SK-N-SH (cell line): ENCODE measurements around the gene RNF4.

Experiments used
- EZH2phosphoT487 ChIP-seq: fragments of 200-600 bp; sonication (generic); IDR thresholded peaks from 2 replicates; pipeline ENCODE4 v1.6.1; 2017; ENCODE audit warnings: low read depth, mixed run types, mild to moderate bottlenecking, antibody characterized with exemption, moderate library complexity, borderline replicate concordance
- FOSL2 ChIP-seq: IDR thresholded peaks from 2 replicates; pipeline ENCODE4 v1.4.0; 2012; ENCODE audit warnings: low read depth, mild to moderate bottlenecking, moderate library complexity, borderline replicate concordance
- GATA2 ChIP-seq: sonication (generic); formaldehyde crosslinking; IDR thresholded peaks from 2 replicates; pipeline ENCODE4 v1.5.0; 2020; ENCODE audit warnings: mild to moderate bottlenecking, missing genetic modification reagents
- MAX ChIP-seq: IDR thresholded peaks from 2 replicates; pipeline ENCODE4 v1.4.0; 2012; ENCODE audit warnings: low read depth
- NRF1 ChIP-seq: IDR thresholded peaks from 2 replicates; pipeline ENCODE4 v1.6.1; 2012; ENCODE audit warnings: low read depth, mild to moderate bottlenecking, low read length
- POLR2AphosphoS5 ChIP-seq: IDR thresholded peaks from 2 replicates; pipeline ENCODE4 v1.6.1; 2012; ENCODE audit warnings: low read depth, low read length
- RCOR1 ChIP-seq: fragments of 150-350 bp; IDR thresholded peaks from 2 replicates; pipeline ENCODE4 v1.6.1; 2017; ENCODE audit warnings: antibody characterized with exemption, low read length
- RXRA ChIP-seq: IDR thresholded peaks from 2 replicates; pipeline ENCODE4 v1.4.0; 2012; ENCODE audit warnings: low read depth, mild to moderate bottlenecking, borderline replicate concordance
- SIN3A ChIP-seq: IDR thresholded peaks from 2 replicates; pipeline ENCODE4 v1.6.1; 2012; ENCODE audit warnings: low read depth, mild to moderate bottlenecking, low read length, moderate library complexity, borderline replicate concordance
- TEAD4 ChIP-seq: IDR thresholded peaks from 2 replicates; pipeline ENCODE4 v1.4.0; 2012; ENCODE audit warnings: mild to moderate bottlenecking, borderline replicate concordance; ENCODE audit not compliant: insufficient read depth
- USF2 ChIP-seq: fragments of 150-350 bp; IDR thresholded peaks from 2 replicates; pipeline ENCODE4 v1.6.1; 2017; ENCODE audit warnings: antibody characterized with exemption, low read length, low read depth, borderline replicate concordance
- YY1 ChIP-seq: IDR thresholded peaks from 2 replicates; pipeline ENCODE4 v1.4.0; 2012; ENCODE audit warnings: low read depth, mild to moderate bottlenecking
- TF ChIP-seq, protein P1 (sequence below): fragments of 200-600 bp; sonication (generic); IDR thresholded peaks from 2 replicates; pipeline ENCODE4 v1.6.1; 2017; ENCODE audit warnings: antibody characterized with exemption, mild to moderate bottlenecking, moderate library complexity
- TF ChIP-seq, protein P2 (sequence below): IDR thresholded peaks from 2 replicates; pipeline ENCODE4 v1.4.0; 2012; ENCODE audit warnings: low read depth, borderline replicate concordance

DNA sequence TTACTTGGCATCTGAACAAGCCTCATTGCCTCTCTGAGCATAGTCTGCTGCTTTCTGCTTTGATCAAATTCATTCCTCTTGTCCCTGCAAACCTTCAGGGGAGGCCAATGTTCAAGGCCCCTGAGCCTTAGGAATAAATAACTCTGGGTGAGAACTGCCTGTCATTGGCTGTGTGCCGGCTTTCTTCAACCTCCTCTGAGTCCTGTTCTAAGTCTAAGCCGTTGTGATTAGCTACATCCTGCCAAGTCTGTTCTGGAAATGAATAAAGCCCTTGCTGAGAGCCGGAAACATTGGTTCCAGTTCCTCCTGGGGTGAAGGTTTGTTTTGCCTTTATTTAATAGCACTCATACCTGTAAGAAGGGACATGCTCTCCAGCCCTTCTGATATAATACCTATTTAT is 13.8 kb downstream of the RNF4 start:
- TF ChIP-seq USF2 (no peak), RXRA (no peak), MAX (no peak), POLR2AphosphoS5 (no peak), GATA2 (no peak), TEAD4 (no peak), EZH2phosphoT487 (no peak), NRF1 (no peak), YY1 (no peak), RCOR1 (no peak), SIN3A (no peak), FOSL2 (no peak)
- TF ChIP-seq, protein P1, sequence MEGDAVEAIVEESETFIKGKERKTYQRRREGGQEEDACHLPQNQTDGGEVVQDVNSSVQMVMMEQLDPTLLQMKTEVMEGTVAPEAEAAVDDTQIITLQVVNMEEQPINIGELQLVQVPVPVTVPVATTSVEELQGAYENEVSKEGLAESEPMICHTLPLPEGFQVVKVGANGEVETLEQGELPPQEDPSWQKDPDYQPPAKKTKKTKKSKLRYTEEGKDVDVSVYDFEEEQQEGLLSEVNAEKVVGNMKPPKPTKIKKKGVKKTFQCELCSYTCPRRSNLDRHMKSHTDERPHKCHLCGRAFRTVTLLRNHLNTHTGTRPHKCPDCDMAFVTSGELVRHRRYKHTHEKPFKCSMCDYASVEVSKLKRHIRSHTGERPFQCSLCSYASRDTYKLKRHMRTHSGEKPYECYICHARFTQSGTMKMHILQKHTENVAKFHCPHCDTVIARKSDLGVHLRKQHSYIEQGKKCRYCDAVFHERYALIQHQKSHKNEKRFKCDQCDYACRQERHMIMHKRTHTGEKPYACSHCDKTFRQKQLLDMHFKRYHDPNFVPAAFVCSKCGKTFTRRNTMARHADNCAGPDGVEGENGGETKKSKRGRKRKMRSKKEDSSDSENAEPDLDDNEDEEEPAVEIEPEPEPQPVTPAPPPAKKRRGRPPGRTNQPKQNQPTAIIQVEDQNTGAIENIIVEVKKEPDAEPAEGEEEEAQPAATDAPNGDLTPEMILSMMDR, result no peak
- TF ChIP-seq, protein P2, sequence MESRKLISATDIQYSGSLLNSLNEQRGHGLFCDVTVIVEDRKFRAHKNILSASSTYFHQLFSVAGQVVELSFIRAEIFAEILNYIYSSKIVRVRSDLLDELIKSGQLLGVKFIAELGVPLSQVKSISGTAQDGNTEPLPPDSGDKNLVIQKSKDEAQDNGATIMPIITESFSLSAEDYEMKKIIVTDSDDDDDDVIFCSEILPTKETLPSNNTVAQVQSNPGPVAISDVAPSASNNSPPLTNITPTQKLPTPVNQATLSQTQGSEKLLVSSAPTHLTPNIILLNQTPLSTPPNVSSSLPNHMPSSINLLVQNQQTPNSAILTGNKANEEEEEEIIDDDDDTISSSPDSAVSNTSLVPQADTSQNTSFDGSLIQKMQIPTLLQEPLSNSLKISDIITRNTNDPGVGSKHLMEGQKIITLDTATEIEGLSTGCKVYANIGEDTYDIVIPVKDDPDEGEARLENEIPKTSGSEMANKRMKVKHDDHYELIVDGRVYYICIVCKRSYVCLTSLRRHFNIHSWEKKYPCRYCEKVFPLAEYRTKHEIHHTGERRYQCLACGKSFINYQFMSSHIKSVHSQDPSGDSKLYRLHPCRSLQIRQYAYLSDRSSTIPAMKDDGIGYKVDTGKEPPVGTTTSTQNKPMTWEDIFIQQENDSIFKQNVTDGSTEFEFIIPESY, result no peak
